HCT116 (cell line): ENCODE results near the gene CYGB. TPM values are rescaled to one million over a fixed set of nuclear protein-coding genes. Genes with fewer than 3 reads are reported as not detected.
A peak's percentile ranks its signal among the peaks of the same experiment; 100 is the strongest.

Experiments used
- ATAC-seq: fragments of 200-7000 bp; cut with Tn5 transposase; 2 replicates; pipeline ENCODE4 v1.9.1; 2020; ENCODE audit warnings: mild to moderate bottlenecking, moderate library complexity
- BruUV-seq: library from RNA; stranded (reverse); fragments of 400-500 nt; replicated peaks from 2 replicates; lab custom pipeline; 2021; lab: Mats Ljungman, UMichigan
- CTCF ChIA-PET: fragments of 300-600 bp; sonication (Branson Sonifier 250); formaldehyde crosslinking; loops from one replicate; lab custom pipeline; 2021; ENCODE audit warnings: antibody characterized with exemption; lab: Charles Lee
- POLR2A ChIA-PET: fragments of 300-600, 350-600 bp; sonication (Branson Sonifier 250); formaldehyde crosslinking; loops from one replicate; lab custom pipeline; 2021; ENCODE audit warnings: antibody characterized with exemption; lab: Charles Lee
- RAD21 ChIA-PET, 2 experiments: fragments of 300-600 bp; sonication (Branson Sonifier 250); formaldehyde crosslinking; loops; one replicate each; lab custom pipeline; 2023; ENCODE audit warnings: low total read pairs in 2 of 2; ENCODE audit not compliant: uncharacterized antibody in 2 of 2, unreplicated experiment in 2 of 2, low non-redundant PET in 1 of 2; lab: Charles Lee
- DNase-seq: peaks from one replicate; pipeline ENCODE4 v3.0.0-alpha.2; 2010; ENCODE audit warnings: low read depth, low spot score
- H2AFZ ChIP-seq: fragments of 200-600 bp; shearing (Covaris generic), sonication (generic); 2 replicates; pipeline ENCODE4 v1.6.1; 2017; ENCODE audit warnings: low read depth, mixed run types, mixed read lengths, antibody characterized with exemption, low read length; ENCODE audit not compliant: poor library complexity, severe bottlenecking
- H3K27ac ChIP-seq: 2 replicates; pipeline ENCODE4 v1.5.1; 2012; ENCODE audit warnings: low read depth, low read length
- H3K27me3 ChIP-seq: fragments of 200-600 bp; sonication (generic); 2 replicates; pipeline ENCODE4 v1.6.1; 2016; ENCODE audit warnings: mixed run types, low read length, mixed read lengths; ENCODE audit not compliant: insufficient read depth
- H3K36me3 ChIP-seq, 2 experiments: fragments of 200-500 bp in 1 of 2; fragments of 200-600 bp in 1 of 2; sonication (Bioruptor generic) in 1 of 2; sonication (generic) in 1 of 2; 2 replicates each; pipeline versions ENCODE4 v1.5.1 to v1.6.1; 2014 to 2016; ENCODE audit warnings: low read length in 2 of 2, inconsistent platforms in 1 of 2, mixed read lengths in 1 of 2, mixed run types in 1 of 2; ENCODE audit not compliant: insufficient read depth in 2 of 2, control insufficient read depth in 1 of 2
- H3K4me1 ChIP-seq, 2 experiments: fragments of 200-600 bp in 1 of 2; sonication (generic) in 1 of 2; 2 replicates each; pipeline versions ENCODE4 v1.5.1 to v1.6.1; 2012 to 2017; ENCODE audit warnings: low read length in 2 of 2, inconsistent platforms in 1 of 2, mild to moderate bottlenecking in 1 of 2, mixed read lengths in 1 of 2, mixed run types in 1 of 2, moderate library complexity in 1 of 2; ENCODE audit not compliant: insufficient read depth in 2 of 2, control insufficient read depth in 1 of 2
- H3K4me2 ChIP-seq: fragments of 200-600 bp; sonication (generic); 2 replicates; pipeline ENCODE4 v1.6.1; 2017; ENCODE audit warnings: mixed run types, low read length, mixed read lengths
- H3K4me3 ChIP-seq, 2 experiments: fragments of 200-600 bp in 1 of 2; sonication (generic) in 1 of 2; replicated peaks in 1 of 2; 2 replicates each; pipeline ENCODE4 v1.5.1; 2011 to 2016; ENCODE audit warnings: low read length in 2 of 2, control low read depth in 1 of 2, low read depth in 1 of 2, mild to moderate bottlenecking in 1 of 2, mixed read lengths in 1 of 2, mixed run types in 1 of 2
- H3K79me2 ChIP-seq: fragments of 200-600 bp; sonication (generic); 2 replicates; pipeline ENCODE4 v1.6.1; 2017; ENCODE audit warnings: mild to moderate bottlenecking, mixed run types, low read length, moderate library complexity, mixed read lengths; ENCODE audit not compliant: insufficient read depth
- H3K9ac ChIP-seq: fragments of 200-600 bp; sonication (generic); 2 replicates; pipeline ENCODE4 v1.6.1; 2016; ENCODE audit warnings: low read length, mixed read lengths
- H3K9me2 ChIP-seq: fragments of 200-600 bp; sonication (generic), shearing (Covaris generic); 2 replicates; pipeline ENCODE4 v1.6.1; 2017; ENCODE audit warnings: mixed run types, mild to moderate bottlenecking, moderate library complexity; ENCODE audit not compliant: insufficient read depth
- H3K9me3 ChIP-seq, 2 experiments: fragments of 200-500 bp in 1 of 2; fragments of 200-600 bp in 1 of 2; sonication (Bioruptor generic) in 1 of 2; sonication (generic) in 1 of 2; 2 replicates each; pipeline ENCODE4 v1.6.1; 2014 to 2017; ENCODE audit warnings: low read length in 2 of 2, mixed read lengths in 2 of 2, inconsistent platforms in 1 of 2, low read depth in 1 of 2, mild to moderate bottlenecking in 1 of 2, mixed run types in 1 of 2, moderate library complexity in 1 of 2; ENCODE audit not compliant: control insufficient read depth in 1 of 2, insufficient read depth in 1 of 2
- H4K20me1 ChIP-seq: fragments of 200-600 bp; sonication (generic), shearing (Covaris generic); 2 replicates; pipeline ENCODE4 v1.6.1; 2017; ENCODE audit warnings: mixed run types, mild to moderate bottlenecking, moderate library complexity; ENCODE audit not compliant: insufficient read depth
- CTCF ChIP-seq, 3 experiments: fragments of 200-600 bp in 1 of 3; sonication (generic) in 1 of 3; IDR thresholded peaks in 2 of 3; conservative IDR thresholded peaks in 1 of 3; 2 replicates each; pipeline ENCODE4 v1.5.1; 2012 to 2017; ENCODE audit warnings: low read depth in 2 of 3, low read length in 2 of 3, antibody characterized with exemption in 1 of 3, borderline replicate concordance in 1 of 3, control low read depth in 1 of 3, mild to moderate bottlenecking in 1 of 3, mixed read lengths in 1 of 3, mixed run types in 1 of 3, moderate library complexity in 1 of 3; ENCODE audit not compliant: insufficient read depth in 1 of 3
- ELF1 ChIP-seq: IDR thresholded peaks from 2 replicates; pipeline ENCODE4 v1.6.1; 2012; ENCODE audit warnings: low read depth, borderline replicate concordance
- intact Hi-C: fragments of 100-400 bp; cut with micrococcal nuclease; formaldehyde crosslinking; loops from 2 replicates; pipeline ENCODE4 v1.10.0; 2022
- total RNA-seq: library from RNA; stranded (reverse); gene quantifications from one replicate; pipeline ENCODE4 v1.2.1, GENCODE V29; 2021; ENCODE audit not compliant: unreplicated experiment
- TF ChIP-seq, protein P1 (sequence below): IDR thresholded peaks from 2 replicates; pipeline ENCODE4 v1.6.1; 2012; ENCODE audit warnings: low read depth

The CYGB gene
- total RNA-seq, 1 experiment from 2014 or later: 0.66 TPM

GRCh38 chr17:76529224-76530094, 8.1 kb downstream of the CYGB start:
- no TSS peak for BruUV-seq
- TF ChIP-seq, protein P1, sequence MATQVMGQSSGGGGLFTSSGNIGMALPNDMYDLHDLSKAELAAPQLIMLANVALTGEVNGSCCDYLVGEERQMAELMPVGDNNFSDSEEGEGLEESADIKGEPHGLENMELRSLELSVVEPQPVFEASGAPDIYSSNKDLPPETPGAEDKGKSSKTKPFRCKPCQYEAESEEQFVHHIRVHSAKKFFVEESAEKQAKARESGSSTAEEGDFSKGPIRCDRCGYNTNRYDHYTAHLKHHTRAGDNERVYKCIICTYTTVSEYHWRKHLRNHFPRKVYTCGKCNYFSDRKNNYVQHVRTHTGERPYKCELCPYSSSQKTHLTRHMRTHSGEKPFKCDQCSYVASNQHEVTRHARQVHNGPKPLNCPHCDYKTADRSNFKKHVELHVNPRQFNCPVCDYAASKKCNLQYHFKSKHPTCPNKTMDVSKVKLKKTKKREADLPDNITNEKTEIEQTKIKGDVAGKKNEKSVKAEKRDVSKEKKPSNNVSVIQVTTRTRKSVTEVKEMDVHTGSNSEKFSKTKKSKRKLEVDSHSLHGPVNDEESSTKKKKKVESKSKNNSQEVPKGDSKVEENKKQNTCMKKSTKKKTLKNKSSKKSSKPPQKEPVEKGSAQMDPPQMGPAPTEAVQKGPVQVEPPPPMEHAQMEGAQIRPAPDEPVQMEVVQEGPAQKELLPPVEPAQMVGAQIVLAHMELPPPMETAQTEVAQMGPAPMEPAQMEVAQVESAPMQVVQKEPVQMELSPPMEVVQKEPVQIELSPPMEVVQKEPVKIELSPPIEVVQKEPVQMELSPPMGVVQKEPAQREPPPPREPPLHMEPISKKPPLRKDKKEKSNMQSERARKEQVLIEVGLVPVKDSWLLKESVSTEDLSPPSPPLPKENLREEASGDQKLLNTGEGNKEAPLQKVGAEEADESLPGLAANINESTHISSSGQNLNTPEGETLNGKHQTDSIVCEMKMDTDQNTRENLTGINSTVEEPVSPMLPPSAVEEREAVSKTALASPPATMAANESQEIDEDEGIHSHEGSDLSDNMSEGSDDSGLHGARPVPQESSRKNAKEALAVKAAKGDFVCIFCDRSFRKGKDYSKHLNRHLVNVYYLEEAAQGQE: no peak
- TF ChIP-seq CTCF (IDR thresholded peaks at IDR 0.05 in 2 of 3, conservative IDR thresholded peaks at IDR 0.05 in 1 of 3; ENCODE audit: borderline replicate concordance in 1 of 3, insufficient read depth in 1 of 3, low read depth in 2 of 3, low read length in 2 of 3): peak in 1 of 3 experiments; percentile 6; a peak in 1 of 6 replicates
- no peak for TF ChIP-seq ELF1
- peaks cover 10 to 29% of the 10 kb centered on the region in 2 experiments; a peak in 3 of 4 replicates for H3K4me1 ChIP-seq
- H3K4me3 ChIP-seq: no peak overlapping the region
- no peak overlapping the region for H3K9ac ChIP-seq
- peak overlapping the region; percentile 12; the same call in 1 of the 2 replicates for H3K27ac ChIP-seq
- no peaks in the 10 kb centered on the region for H3K9me2 ChIP-seq
- H3K9me3 ChIP-seq: no peaks in the 10 kb centered on the region
- peak; percentile 29; the same call in 1 of the 2 replicates for ATAC-seq
- ChIA-PET POLR2A (no interaction called here), CTCF (interaction anchor here (0.6 to 2.8 kb wide), 4 partner anchors 11 to 95 kb away, joined by 3 to 10 read pairs (median 5); partner anchors contain the start of gene PRCD), RAD21 (interaction anchor here in 1 of 2 experiments (1.4 kb wide), 1 partner anchor 11 kb away, joined by 4 read pairs; the partner anchor contains the start of gene PRCD)
- H3K27me3 ChIP-seq: no peaks in the 10 kb centered on the region
- DNase-seq: no peak
- no peaks in the 10 kb centered on the region for H4K20me1 ChIP-seq
- no peak overlapping the region for H2AFZ ChIP-seq
- no peaks in the 10 kb centered on the region for H3K79me2 ChIP-seq
- H3K36me3 ChIP-seq: no peaks in the 10 kb centered on the region
- intact Hi-C loops: no loop called here
- H3K4me2 ChIP-seq: 0 out of 2 replicates have a peak overlapping the region, but pooled peaks have one; percentile 21
